Renal cortex interstitium (tissue), 3 donors: ENCODE data around the gene GORASP2. TPM values are rescaled to one million over a fixed set of nuclear protein-coding genes. Genes with fewer than 3 reads are reported as not detected.

Experiments used
- polyA plus RNA-seq, 3 donors: library from polyadenylated mRNA; unstranded; fragments of 120-200 nt; gene quantifications; one replicate each; pipeline ENCODE4 v1.2.1, GENCODE V29; 2013; ENCODE audit not compliant: insufficient read length in 3 of 3

The GORASP2 gene
- polyA plus RNA-seq, 3 donors = 72.8 to 89.3 (median 83.3) TPM

Other genes starting within 250 kb of the GORASP2 start
- gene SP5, start 213.9 kb upstream of the GORASP2 start, polyA plus RNA-seq = 1 to 10 TPM in 1 of 3 donors, under 1 TPM in 2; 0.40 to 1.1 (median 0.69) TPM
- gene ERICH2, start 158.9 kb upstream of the GORASP2 start, polyA plus RNA-seq = 1 to 10 TPM; 1.4 to 3.4 (median 1.6) TPM
- gene GAD1, start 112.4 kb upstream of the GORASP2 start, polyA plus RNA-seq = 1 to 10 TPM in 1 of 3 donors, under 1 TPM in 2; 0.66 to 3.1 (median 0.86) TPM
- 10 to 100 TPM; 49.8 to 61.4 (median 51.3) TPM for gene TLK1, start 231.6 kb downstream of the GORASP2 start, polyA plus RNA-seq